NCI-H1694 (cell line): ENCODE measurements around the gene POU2AF3.

Experiments used
- DNase-seq: peaks from one replicate; lab custom pipeline; 2025; lab: John Stamatoyannopoulos, UW

The POU2AF3 gene

GRCh38 chr11:111329306-111330204, 31.2 kb downstream of the POU2AF3 start:
- no peak for DNase-seq

GRCh38 chr11:111330234-111330893, 32.0 kb downstream of the POU2AF3 start:
- no peak for DNase-seq

GRCh38 chr11:111331711-111332479, 33.5 kb downstream of the POU2AF3 start:
- DNase-seq = no peak

- DNase-seq = no peak
Measured at GRCh38 chr11:111334532-111335502, 36.5 kb downstream of the POU2AF3 start.

GRCh38 chr11:111335549-111335948, 37.2 kb downstream of the POU2AF3 start:
- DNase-seq = no peak

GRCh38 chr11:111336062-111336461, 37.7 kb downstream of the POU2AF3 start:
- no peak for DNase-seq

GRCh38 chr11:111336582-111337256, 38.4 kb downstream of the POU2AF3 start:
- DNase-seq = no peak

GRCh38 chr11:111339758-111340388, 41.5 kb downstream of the POU2AF3 start:
- no peak for DNase-seq

- no peak for DNase-seq
Measured at GRCh38 chr11:111342329-111342728, 44.0 kb downstream of the POU2AF3 start.

GRCh38 chr11:111344032-111344431, 45.7 kb downstream of the POU2AF3 start:
- no peak for DNase-seq

- no peak for DNase-seq
Measured at GRCh38 chr11:111347002-111347722, 48.8 kb downstream of the POU2AF3 start.

GRCh38 chr11:111347723-111348115, 49.4 kb downstream of the POU2AF3 start:
- no peak for DNase-seq

- no peak for DNase-seq
Measured at GRCh38 chr11:111348147-111348546, 49.8 kb downstream of the POU2AF3 start.

- no peak for DNase-seq
Measured at GRCh38 chr11:111349191-111349695, 50.9 kb downstream of the POU2AF3 start.

- no peak for DNase-seq
Measured at GRCh38 chr11:111350811-111351210, 52.5 kb downstream of the POU2AF3 start.

GRCh38 chr11:111351374-111352055, 53.2 kb downstream of the POU2AF3 start:
- DNase-seq = no peak

GRCh38 chr11:111352231-111352746, 53.9 kb downstream of the POU2AF3 start:
- DNase-seq = no peak

- no peak for DNase-seq
Measured at GRCh38 chr11:111352935-111353710, 54.8 kb downstream of the POU2AF3 start.
